ENCODE data around the gene SLC3A2.
A peak's percentile ranks its signal among the peaks of the same experiment; 100 is the strongest.

DNA sequence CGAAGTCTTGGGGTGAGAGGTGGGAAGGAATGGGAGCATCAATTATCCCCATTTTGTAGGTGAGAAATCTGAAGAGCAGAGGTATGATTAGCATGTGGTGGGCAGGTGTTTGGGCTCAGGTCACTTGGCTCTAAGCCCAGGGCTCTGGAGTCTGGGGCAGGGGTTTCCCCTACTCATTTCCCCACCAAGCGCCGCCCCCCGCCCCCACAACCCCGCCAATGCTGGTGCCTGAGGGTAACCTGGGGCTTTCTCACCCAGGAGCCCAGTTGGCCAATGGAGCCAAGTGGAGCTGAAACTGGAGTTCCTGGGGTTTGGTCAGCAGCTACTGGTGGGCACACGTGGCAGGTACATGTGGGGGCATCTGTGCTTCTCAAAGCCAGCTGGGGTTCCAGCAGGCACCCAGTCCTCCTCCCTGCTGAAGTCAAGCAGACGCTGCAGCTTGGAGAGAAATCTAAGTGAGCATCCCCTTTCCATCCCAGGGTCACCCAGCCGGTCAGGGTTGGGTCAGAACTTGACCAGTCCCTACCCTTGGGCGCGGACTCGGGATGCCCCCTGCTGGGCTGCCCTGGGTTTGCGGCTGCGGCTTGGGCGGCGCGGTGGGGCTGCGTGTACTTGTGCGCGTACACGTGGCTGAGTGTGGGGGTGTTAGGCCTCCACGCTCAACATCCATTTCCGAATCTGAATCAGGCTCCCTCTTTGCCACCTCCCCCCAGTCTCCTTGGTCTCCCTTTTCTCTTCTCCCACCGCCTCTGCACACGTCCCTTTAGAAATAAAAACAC is 42.1 kb downstream of the SLC3A2 start:
- TF ChIP-seq CTCF (IDR thresholded peaks at IDR 0.05; ENCODE audit: low read depth, low read length, missing input control), result peak; percentile 10
- TF ChIP-seq, protein P1, sequence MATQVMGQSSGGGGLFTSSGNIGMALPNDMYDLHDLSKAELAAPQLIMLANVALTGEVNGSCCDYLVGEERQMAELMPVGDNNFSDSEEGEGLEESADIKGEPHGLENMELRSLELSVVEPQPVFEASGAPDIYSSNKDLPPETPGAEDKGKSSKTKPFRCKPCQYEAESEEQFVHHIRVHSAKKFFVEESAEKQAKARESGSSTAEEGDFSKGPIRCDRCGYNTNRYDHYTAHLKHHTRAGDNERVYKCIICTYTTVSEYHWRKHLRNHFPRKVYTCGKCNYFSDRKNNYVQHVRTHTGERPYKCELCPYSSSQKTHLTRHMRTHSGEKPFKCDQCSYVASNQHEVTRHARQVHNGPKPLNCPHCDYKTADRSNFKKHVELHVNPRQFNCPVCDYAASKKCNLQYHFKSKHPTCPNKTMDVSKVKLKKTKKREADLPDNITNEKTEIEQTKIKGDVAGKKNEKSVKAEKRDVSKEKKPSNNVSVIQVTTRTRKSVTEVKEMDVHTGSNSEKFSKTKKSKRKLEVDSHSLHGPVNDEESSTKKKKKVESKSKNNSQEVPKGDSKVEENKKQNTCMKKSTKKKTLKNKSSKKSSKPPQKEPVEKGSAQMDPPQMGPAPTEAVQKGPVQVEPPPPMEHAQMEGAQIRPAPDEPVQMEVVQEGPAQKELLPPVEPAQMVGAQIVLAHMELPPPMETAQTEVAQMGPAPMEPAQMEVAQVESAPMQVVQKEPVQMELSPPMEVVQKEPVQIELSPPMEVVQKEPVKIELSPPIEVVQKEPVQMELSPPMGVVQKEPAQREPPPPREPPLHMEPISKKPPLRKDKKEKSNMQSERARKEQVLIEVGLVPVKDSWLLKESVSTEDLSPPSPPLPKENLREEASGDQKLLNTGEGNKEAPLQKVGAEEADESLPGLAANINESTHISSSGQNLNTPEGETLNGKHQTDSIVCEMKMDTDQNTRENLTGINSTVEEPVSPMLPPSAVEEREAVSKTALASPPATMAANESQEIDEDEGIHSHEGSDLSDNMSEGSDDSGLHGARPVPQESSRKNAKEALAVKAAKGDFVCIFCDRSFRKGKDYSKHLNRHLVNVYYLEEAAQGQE (IDR thresholded peaks at IDR 0.05), result no peak
- no peak for TF ChIP-seq TAF1 (conservative IDR thresholded peaks at IDR 0.05)
- TF ChIP-seq RAD21 (IDR thresholded peaks at IDR 0.05), result no peak
